CD14-positive monocyte (primary cell): ENCODE results near the gene TMX3. TPM values are rescaled to one million over a fixed set of nuclear protein-coding genes. Genes with fewer than 3 reads are reported as not detected.

Source experiments
- DNase-seq, 3 donors: peaks; one replicate each; pipeline ENCODE4 v3.0.0-alpha.2; 2011 to 2022
- H2AFZ ChIP-seq: 2 replicates; pipeline ENCODE4 v1.6.0; 2012; ENCODE audit warnings: mild to moderate bottlenecking, low read depth, low read length, inconsistent platforms; ENCODE audit not compliant: insufficient read depth, poor library complexity, severe bottlenecking
- H3K27ac ChIP-seq, 2 donors: 1 replicate in 1 of 2; 2 replicates in 1 of 2; pipeline ENCODE4 v1.5.1; 2012 to 2013; ENCODE audit warnings: low read length in 2 of 2, control low read depth in 1 of 2, inconsistent platforms in 1 of 2, low read depth in 1 of 2, mild to moderate bottlenecking in 1 of 2
- H3K27me3 ChIP-seq, 2 donors: one replicate each; pipeline versions ENCODE4 v1.6.0 to v1.6.1; 2011 to 2013; ENCODE audit warnings: low read length in 2 of 2; ENCODE audit not compliant: control insufficient read depth in 2 of 2, insufficient read depth in 2 of 2
- H3K36me3 ChIP-seq, 2 donors: replicated peaks in 1 of 2; 1 replicate in 1 of 2; 2 replicates in 1 of 2; pipeline versions ENCODE4 v1.5.1 to v1.6.1; 2012 to 2013; ENCODE audit warnings: low read length in 2 of 2, control low read depth in 1 of 2, inconsistent platforms in 1 of 2, mild to moderate bottlenecking in 1 of 2; ENCODE audit not compliant: insufficient read depth in 2 of 2, control insufficient read depth in 1 of 2
- H3K4me1 ChIP-seq, 2 donors: 1 replicate in 1 of 2; 2 replicates in 1 of 2; pipeline versions ENCODE4 v1.5.1 to v1.6.1; 2012 to 2013; ENCODE audit warnings: low read length in 2 of 2, control low read depth in 1 of 2, inconsistent platforms in 1 of 2, mild to moderate bottlenecking in 1 of 2, moderate library complexity in 1 of 2; ENCODE audit not compliant: insufficient read depth in 2 of 2, control insufficient read depth in 1 of 2
- H3K4me2 ChIP-seq: replicated peaks from 2 replicates; pipeline ENCODE3; 2012; ENCODE audit warnings: low read length, moderate library complexity, mild to moderate bottlenecking; ENCODE audit not compliant: poor library complexity, severe bottlenecking; ENCODE audit errors: extremely low read depth
- H3K4me3 ChIP-seq, 3 experiments: fragments of 200-600 bp in 1 of 3; sonication (generic) in 1 of 3; replicated peaks in 1 of 3; 1 replicate in 2 of 3; 2 replicates in 1 of 3; pipeline ENCODE4 v1.5.1; 2011 to 2013; ENCODE audit warnings: low read length in 3 of 3, mild to moderate bottlenecking in 3 of 3, control low read depth in 2 of 3, low read depth in 2 of 3, inconsistent platforms in 1 of 3, moderate library complexity in 1 of 3
- H3K79me2 ChIP-seq: 2 replicates; pipeline ENCODE4 v1.6.0; 2012; ENCODE audit warnings: mild to moderate bottlenecking, control low read depth, inconsistent platforms, low read length, moderate library complexity; ENCODE audit not compliant: insufficient read depth
- H3K9ac ChIP-seq: 2 replicates; pipeline ENCODE4 v1.6.0; 2017; ENCODE audit warnings: low read length, mild to moderate bottlenecking; ENCODE audit not compliant: insufficient read depth, poor library complexity, severe bottlenecking
- H3K9me3 ChIP-seq, 2 donors: replicated peaks in 1 of 2; 1 replicate in 1 of 2; 2 replicates in 1 of 2; pipeline versions ENCODE4 v1.5.1 to v1.6.1; 2012 to 2013; ENCODE audit warnings: low read length in 2 of 2, control low read depth in 1 of 2; ENCODE audit not compliant: control insufficient read depth in 1 of 2, insufficient read depth in 1 of 2
- H4K20me1 ChIP-seq: 2 replicates; pipeline ENCODE4 v1.6.0; 2012; ENCODE audit warnings: mild to moderate bottlenecking, low read length, control low read depth, moderate library complexity; ENCODE audit not compliant: insufficient read depth
- H3K27ac Mint-ChIP-seq, 7 donors: one replicate each; pipeline ENCODE4 v1.8.0; 2020; ENCODE audit warnings: mild to moderate bottlenecking in 7 of 7, mixed read lengths in 7 of 7, moderate library complexity in 6 of 7, inconsistent platforms in 2 of 7
- H3K27me3 Mint-ChIP-seq, 3 donors: one replicate each; pipeline ENCODE4 v1.8.0; 2021 to 2022; ENCODE audit warnings: low read depth in 3 of 3, mild to moderate bottlenecking in 3 of 3, mixed read lengths in 3 of 3, moderate library complexity in 3 of 3, inconsistent platforms in 1 of 3
- H3K36me3 Mint-ChIP-seq, 2 donors: one replicate each; pipeline ENCODE4 v1.8.0; 2020; ENCODE audit warnings: mixed read lengths in 2 of 2, inconsistent platforms in 1 of 2, mild to moderate bottlenecking in 1 of 2
- H3K4me1 Mint-ChIP-seq: one replicate; pipeline ENCODE4 v1.8.0; 2020; ENCODE audit warnings: mild to moderate bottlenecking, mixed read lengths
- H3K4me3 Mint-ChIP-seq, 2 donors: one replicate each; pipeline ENCODE4 v1.8.0; 2020; ENCODE audit warnings: mild to moderate bottlenecking in 2 of 2, mixed read lengths in 2 of 2, moderate library complexity in 1 of 2
- H3K9me3 Mint-ChIP-seq, 7 donors: one replicate each; pipeline ENCODE4 v1.8.0; 2020 to 2022; ENCODE audit warnings: mixed read lengths in 7 of 7, mild to moderate bottlenecking in 6 of 7, moderate library complexity in 6 of 7, inconsistent platforms in 2 of 7
- WGBS: methylation state at CpG from one replicate; pipeline ENCODE4 v1.1.5; 2013; ENCODE audit warnings: missing lambda C conversion rate; ENCODE audit not compliant: insufficient coverage; 5-methylcytosine and 5-hydroxymethylcytosine counted together
- intact Hi-C, 2 donors: fragments of 100-400 bp; cut with micrococcal nuclease; formaldehyde crosslinking; loops; one replicate each; pipeline versions ENCODE4 v1.15.0 to v1.15.1; 2023
- polyA plus RNA-seq, 3 donors: library from polyadenylated mRNA; depleted of rRNA in 1 of 3; unstranded in 2 of 3; stranded (reverse) in 1 of 3; fragments of 300-500 nt in 2 of 3; fragments of >200 nt in 1 of 3; fragmentation: Illumina TruSeq in 2 of 3; gene quantifications; 1 replicate in 2 of 3; 2 replicates in 1 of 3; pipeline ENCODE4 v1.2.3, GENCODE V29; 2012 to 2021
- TF ChIP-seq, protein P1 (sequence below): fragments of 200-600 bp; IDR thresholded peaks from one replicate; pipeline ENCODE4 v1.8.0; 2022; ENCODE audit warnings: antibody characterized with exemption, mild to moderate bottlenecking

Gene TMX3
- polyA plus RNA-seq, 3 donors = 13.7 to 37.7 (median 16.5) TPM

DNA sequence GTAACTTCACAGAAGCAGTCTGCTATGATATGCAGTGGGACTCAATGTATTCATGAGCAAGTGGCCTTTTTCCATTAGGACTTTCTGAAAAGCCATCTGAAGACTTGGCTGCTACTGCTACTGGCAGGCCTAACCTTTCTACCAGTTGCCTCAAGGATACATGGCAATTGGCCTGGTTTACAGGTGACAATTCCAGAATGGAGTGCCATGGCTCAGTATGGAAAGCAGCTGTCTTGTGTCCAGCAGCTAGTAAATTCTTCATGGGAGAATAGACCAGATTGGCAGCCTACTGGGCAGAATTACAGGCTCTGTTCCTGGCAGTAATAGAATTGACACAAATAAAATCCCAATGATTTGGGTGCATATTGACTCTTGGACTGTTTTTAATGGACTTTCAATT, 12.6 kb upstream of the TMX3 start:
- Mint-ChIP-seq H3K4me1 (peaks cover 28% of the 10 kb centered on the region), H3K9me3 (peaks cover 2 to 14% (median 7%) of the 10 kb centered on the region in 7 donors), H3K4me3 (no peak overlapping the region), H3K36me3 (peaks cover 1 to 5% of the 10 kb centered on the region in 2 donors), H3K27me3 (peaks cover 0 to 2% (median 0%) of the 10 kb centered on the region in 3 donors), H3K27ac (peak overlapping the region in 4 of 7 donors; percentile 14 to 63 (median 33))
- Histone ChIP-seq H3K4me1 (peaks cover 30 to 34% of the 10 kb centered on the region in 2 donors), H3K27me3 (no peaks in the 10 kb centered on the region), H2AFZ (no peak overlapping the region), H3K27ac (peak overlapping the region in 1 of 2 donors; percentile 17), H3K4me2 (peak overlapping the region; percentile 44), H3K9ac (no peak overlapping the region), H4K20me1 (no peaks in the 10 kb centered on the region), H3K4me3 (peak overlapping the region in 1 of 3 experiments; percentile 34), H3K36me3 (no peaks in the 10 kb centered on the region), H3K9me3 (peaks cover 0 to 10% of the 10 kb centered on the region in 2 donors), H3K79me2 (no peaks in the 10 kb centered on the region)
- TF ChIP-seq, protein P1, sequence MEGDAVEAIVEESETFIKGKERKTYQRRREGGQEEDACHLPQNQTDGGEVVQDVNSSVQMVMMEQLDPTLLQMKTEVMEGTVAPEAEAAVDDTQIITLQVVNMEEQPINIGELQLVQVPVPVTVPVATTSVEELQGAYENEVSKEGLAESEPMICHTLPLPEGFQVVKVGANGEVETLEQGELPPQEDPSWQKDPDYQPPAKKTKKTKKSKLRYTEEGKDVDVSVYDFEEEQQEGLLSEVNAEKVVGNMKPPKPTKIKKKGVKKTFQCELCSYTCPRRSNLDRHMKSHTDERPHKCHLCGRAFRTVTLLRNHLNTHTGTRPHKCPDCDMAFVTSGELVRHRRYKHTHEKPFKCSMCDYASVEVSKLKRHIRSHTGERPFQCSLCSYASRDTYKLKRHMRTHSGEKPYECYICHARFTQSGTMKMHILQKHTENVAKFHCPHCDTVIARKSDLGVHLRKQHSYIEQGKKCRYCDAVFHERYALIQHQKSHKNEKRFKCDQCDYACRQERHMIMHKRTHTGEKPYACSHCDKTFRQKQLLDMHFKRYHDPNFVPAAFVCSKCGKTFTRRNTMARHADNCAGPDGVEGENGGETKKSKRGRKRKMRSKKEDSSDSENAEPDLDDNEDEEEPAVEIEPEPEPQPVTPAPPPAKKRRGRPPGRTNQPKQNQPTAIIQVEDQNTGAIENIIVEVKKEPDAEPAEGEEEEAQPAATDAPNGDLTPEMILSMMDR = no peak
- no peak for DNase-seq
- intact Hi-C loops = no loop called here

DNA sequence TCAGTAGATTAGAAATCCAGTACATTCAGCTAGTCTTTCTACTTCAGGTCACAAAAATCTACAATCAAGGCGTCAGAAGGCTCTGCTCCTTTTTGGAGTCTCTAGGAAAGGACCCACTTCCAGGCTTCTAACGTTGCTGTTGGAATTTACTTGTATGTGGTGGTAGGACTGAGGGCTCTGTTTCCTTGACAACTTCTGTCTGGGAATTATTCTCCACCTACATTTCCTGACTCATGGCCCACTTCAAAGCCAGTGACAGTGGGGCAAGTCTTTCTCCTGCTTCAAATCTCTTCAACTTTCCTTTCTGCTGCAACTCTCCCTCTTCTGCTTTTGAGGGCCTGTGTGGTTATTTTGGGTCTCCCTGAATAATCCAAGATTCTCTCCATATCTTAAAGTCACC, 10.4 kb upstream of the TMX3 start:
- Histone ChIP-seq H2AFZ (no peak overlapping the region), H3K36me3 (no peaks in the 10 kb centered on the region), H3K27me3 (no peaks in the 10 kb centered on the region), H3K9me3 (peaks cover 0 to 10% of the 10 kb centered on the region in 2 donors), H3K4me2 (no peak overlapping the region), H4K20me1 (no peaks in the 10 kb centered on the region), H3K9ac (no peak overlapping the region), H3K4me1 (peaks cover 45 to 49% of the 10 kb centered on the region in 2 donors), H3K4me3 (no peak overlapping the region), H3K79me2 (no peaks in the 10 kb centered on the region), H3K27ac (no peak overlapping the region)
- TF ChIP-seq, protein P1 = no peak
- Mint-ChIP-seq H3K27me3 (peaks cover 0 to 2% (median 0%) of the 10 kb centered on the region in 3 donors), H3K4me3 (no peak overlapping the region), H3K4me1 (peaks cover 45% of the 10 kb centered on the region), H3K27ac (peak overlapping the region in 1 of 7 donors; percentile 1), H3K9me3 (peaks cover 2 to 14% (median 7%) of the 10 kb centered on the region in 7 donors), H3K36me3 (peaks cover 1 to 5% of the 10 kb centered on the region in 2 donors)
- DNase-seq = no peak
- intact Hi-C loops = no loop called here
- no CpG with 5 or more reads among the region's 2 CpGs for WGBS
